Natural killer cell (primary cell): ENCODE results near the gene DNTT. TPM values are rescaled to one million over a fixed set of nuclear protein-coding genes. Genes with fewer than 3 reads are reported as not detected.

Experiments
- ATAC-seq, 3 donors: fragments of 150-1000 bp in 2 of 3; fragments of 200-7000 bp in 1 of 3; cut with Tn5 transposase; 1 replicate in 1 of 3; 2 replicates in 2 of 3; pipeline ENCODE4 v1.10.0; 2021; ENCODE audit warnings: mild to moderate bottlenecking in 2 of 3, moderate library complexity in 2 of 3
- DNase-seq, 2 donors: peaks; one replicate each; pipeline versions ENCODE4 v3.0.0 to v3.0.0-alpha.2; 2013 to 2021; ENCODE audit warnings: mixed read lengths in 1 of 2
- H3K27ac ChIP-seq: one replicate; pipeline ENCODE4 v1.5.1; 2013; ENCODE audit warnings: mild to moderate bottlenecking, low read length
- H3K27me3 ChIP-seq: one replicate; pipeline ENCODE4 v1.6.1; 2013; ENCODE audit warnings: low read length; ENCODE audit not compliant: control insufficient read depth, insufficient read depth
- H3K36me3 ChIP-seq: one replicate; pipeline ENCODE4 v1.6.1; 2013; ENCODE audit warnings: low read length; ENCODE audit not compliant: control insufficient read depth, insufficient read depth
- H3K4me1 ChIP-seq: one replicate; pipeline ENCODE4 v1.6.1; 2013; ENCODE audit warnings: low read length; ENCODE audit not compliant: control insufficient read depth, insufficient read depth
- H3K4me3 ChIP-seq: one replicate; pipeline ENCODE4 v1.5.1; 2013; ENCODE audit warnings: low read length
- H3K9me3 ChIP-seq: one replicate; pipeline ENCODE4 v1.6.1; 2013; ENCODE audit warnings: low read length; ENCODE audit not compliant: control insufficient read depth, insufficient read depth
- H3K27ac Mint-ChIP-seq, 2 donors: one replicate each; pipeline ENCODE4 v1.8.0; 2022; ENCODE audit warnings: mild to moderate bottlenecking in 2 of 2, mixed read lengths in 2 of 2, moderate library complexity in 1 of 2
- H3K27me3 Mint-ChIP-seq, 2 donors: one replicate each; pipeline ENCODE4 v1.8.0; 2022; ENCODE audit warnings: low read depth in 2 of 2, mixed read lengths in 2 of 2
- H3K36me3 Mint-ChIP-seq: one replicate; pipeline ENCODE4 v1.8.0; 2022; ENCODE audit warnings: mixed read lengths
- H3K4me1 Mint-ChIP-seq, 2 donors: one replicate each; pipeline ENCODE4 v1.8.0; 2022; ENCODE audit warnings: mixed read lengths in 2 of 2
- H3K4me3 Mint-ChIP-seq: one replicate; pipeline ENCODE4 v1.8.0; 2022; ENCODE audit warnings: mild to moderate bottlenecking, moderate library complexity, mixed read lengths
- H3K9me3 Mint-ChIP-seq, 2 donors: one replicate each; pipeline ENCODE4 v1.8.0; 2022; ENCODE audit warnings: mixed read lengths in 2 of 2
- WGBS: methylation state at CpG from one replicate; pipeline ENCODE4 v1.1.7; 2013; ENCODE audit warnings: missing lambda C conversion rate; ENCODE audit not compliant: insufficient coverage; 5-methylcytosine and 5-hydroxymethylcytosine counted together
- intact Hi-C: fragments of 100-400 bp; cut with micrococcal nuclease; formaldehyde crosslinking; loops from one replicate; pipeline ENCODE4 v1.14.2; 2022
- total RNA-seq, 4 donors: library from RNA; stranded (reverse); fragments of 120-200 nt in 1 of 4; gene quantifications; one replicate each; pipeline versions ENCODE4 v1.2.3 to v1.2.4, GENCODE V29; 2013 to 2022
- TF ChIP-seq, protein P1 (sequence below): fragments of 200-600 bp; IDR thresholded peaks from one replicate; pipeline ENCODE4 v1.8.0; 2022; ENCODE audit warnings: antibody characterized with exemption

Gene DNTT
- total RNA-seq, 3 donors from 2014 or later (not counting 1 experiment from before 2014, with no cell fraction given): not detected

DNA sequence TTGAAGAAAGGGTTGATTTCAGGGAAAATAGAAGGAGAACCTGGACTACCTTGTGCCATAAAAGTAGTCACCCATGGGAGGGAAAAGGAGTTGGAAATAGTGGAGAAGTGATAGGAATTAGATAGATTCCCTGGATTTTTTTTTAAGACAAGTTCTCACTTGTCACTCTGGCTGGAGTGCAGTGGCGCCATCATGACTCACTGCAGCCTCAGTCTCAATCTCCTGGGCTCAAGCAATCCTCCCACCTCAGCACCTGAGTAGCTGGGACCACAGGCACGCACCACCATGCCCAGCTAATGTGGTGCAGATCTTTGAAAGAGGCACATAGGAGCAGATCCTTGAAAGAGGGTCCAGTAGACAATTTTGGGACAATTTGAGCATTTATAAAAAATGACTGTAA is 23.4 kb upstream of the DNTT start:
- Mint-ChIP-seq H3K9me3 (no peaks in the 10 kb centered on the region), H3K27me3 (peaks cover 5 to 7% of the 10 kb centered on the region in 2 donors), H3K4me1 (no peaks in the 10 kb centered on the region), H3K27ac (no peak overlapping the region), H3K4me3 (no peak overlapping the region), H3K36me3 (no peaks in the 10 kb centered on the region)
- H3K27me3 ChIP-seq: no peaks in the 10 kb centered on the region
- H3K36me3 ChIP-seq: no peaks in the 10 kb centered on the region
- no peak overlapping the region for H3K4me3 ChIP-seq
- 100% methylated on average over 2 of the region's 2 CpGs for WGBS
- H3K4me1 ChIP-seq: no peaks in the 10 kb centered on the region
- TF ChIP-seq, protein P1, sequence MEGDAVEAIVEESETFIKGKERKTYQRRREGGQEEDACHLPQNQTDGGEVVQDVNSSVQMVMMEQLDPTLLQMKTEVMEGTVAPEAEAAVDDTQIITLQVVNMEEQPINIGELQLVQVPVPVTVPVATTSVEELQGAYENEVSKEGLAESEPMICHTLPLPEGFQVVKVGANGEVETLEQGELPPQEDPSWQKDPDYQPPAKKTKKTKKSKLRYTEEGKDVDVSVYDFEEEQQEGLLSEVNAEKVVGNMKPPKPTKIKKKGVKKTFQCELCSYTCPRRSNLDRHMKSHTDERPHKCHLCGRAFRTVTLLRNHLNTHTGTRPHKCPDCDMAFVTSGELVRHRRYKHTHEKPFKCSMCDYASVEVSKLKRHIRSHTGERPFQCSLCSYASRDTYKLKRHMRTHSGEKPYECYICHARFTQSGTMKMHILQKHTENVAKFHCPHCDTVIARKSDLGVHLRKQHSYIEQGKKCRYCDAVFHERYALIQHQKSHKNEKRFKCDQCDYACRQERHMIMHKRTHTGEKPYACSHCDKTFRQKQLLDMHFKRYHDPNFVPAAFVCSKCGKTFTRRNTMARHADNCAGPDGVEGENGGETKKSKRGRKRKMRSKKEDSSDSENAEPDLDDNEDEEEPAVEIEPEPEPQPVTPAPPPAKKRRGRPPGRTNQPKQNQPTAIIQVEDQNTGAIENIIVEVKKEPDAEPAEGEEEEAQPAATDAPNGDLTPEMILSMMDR: no peak
- DNase-seq: no peak
- no peaks in the 10 kb centered on the region for H3K9me3 ChIP-seq
- no peak overlapping the region for H3K27ac ChIP-seq
- no peak for ATAC-seq
- intact Hi-C loops: no loop called here

DNA sequence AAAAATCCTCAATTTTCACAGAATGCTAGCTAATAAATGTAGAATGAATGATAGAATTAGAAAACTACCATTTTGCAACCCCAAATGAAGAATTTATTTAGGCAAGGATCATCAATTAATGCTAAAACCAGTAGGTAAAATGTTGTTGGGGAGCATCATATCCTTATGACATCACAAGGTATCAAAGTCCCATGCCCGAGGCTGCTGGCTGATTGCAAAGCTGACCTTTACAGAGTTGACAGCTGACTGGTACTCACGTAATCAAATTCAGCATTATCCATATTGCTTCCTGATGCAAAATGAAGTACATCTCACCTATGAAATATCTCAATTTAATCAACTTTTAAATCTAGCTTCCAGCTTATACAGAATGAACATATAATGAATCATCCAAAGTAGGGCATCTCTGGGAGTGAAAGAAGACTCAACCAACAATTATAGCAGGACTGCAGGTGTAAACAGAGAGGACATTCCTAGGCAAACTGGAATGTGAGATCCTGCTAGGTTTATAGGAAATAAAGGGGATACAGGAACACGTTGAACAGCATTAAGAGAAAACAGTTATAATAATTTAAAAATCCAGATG is 22.7 kb upstream of the DNTT start:
- no peak for DNase-seq
- Mint-ChIP-seq H3K36me3 (no peaks in the 10 kb centered on the region), H3K27ac (no peak overlapping the region), H3K27me3 (peaks cover 5 to 11% of the 10 kb centered on the region in 2 donors), H3K4me3 (no peak overlapping the region), H3K4me1 (no peaks in the 10 kb centered on the region), H3K9me3 (no peaks in the 10 kb centered on the region)
- H3K27ac ChIP-seq: no peak overlapping the region
- H3K4me3 ChIP-seq: no peak overlapping the region
- no peaks in the 10 kb centered on the region for H3K4me1 ChIP-seq
- H3K27me3 ChIP-seq: no peaks in the 10 kb centered on the region
- no peak for ATAC-seq
- TF ChIP-seq, protein P1: no peak
- intact Hi-C loops: no loop called here
- no peaks in the 10 kb centered on the region for H3K36me3 ChIP-seq
- 94% methylated on average over 2 of the region's 3 CpGs for WGBS
- H3K9me3 ChIP-seq: no peaks in the 10 kb centered on the region

DNA sequence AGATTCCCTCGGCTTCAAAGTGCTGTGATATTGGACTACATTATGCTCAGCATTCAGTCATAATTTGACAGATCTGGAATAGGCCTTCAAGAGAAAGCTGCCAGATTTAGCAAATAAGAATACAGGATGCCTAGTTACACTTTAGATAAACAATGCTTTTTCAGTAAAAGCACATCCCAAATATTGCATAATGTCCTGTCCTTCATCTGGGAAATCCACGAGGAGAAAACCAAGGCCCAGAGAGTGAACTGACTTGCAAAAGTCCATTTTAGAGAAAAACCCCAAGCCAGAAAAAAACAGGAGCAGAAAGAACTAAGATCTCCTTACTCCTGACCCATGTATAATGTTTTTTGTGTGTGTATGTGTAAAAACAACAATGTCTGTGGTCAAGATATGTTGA is 20.9 kb upstream of the DNTT start:
- DNase-seq (no peak), ATAC-seq (no peak)
- H3K27ac Mint-ChIP-seq: no peak overlapping the region
- 85% methylated on average over 2 of the region's 2 CpGs for WGBS
- Histone ChIP-seq H3K9me3 (no peaks in the 10 kb centered on the region), H3K36me3 (no peaks in the 10 kb centered on the region), H3K4me3 (no peak overlapping the region), H3K27me3 (no peaks in the 10 kb centered on the region), H3K4me1 (no peaks in the 10 kb centered on the region), H3K27ac (no peak overlapping the region)
- H3K9me3 Mint-ChIP-seq: no peaks in the 10 kb centered on the region
- H3K36me3 Mint-ChIP-seq: no peaks in the 10 kb centered on the region
- H3K27me3 Mint-ChIP-seq: peaks cover 0 to 13% of the 10 kb centered on the region in 2 donors
- TF ChIP-seq, protein P1: no peak
- intact Hi-C loops: no loop called here
- H3K4me1 Mint-ChIP-seq: peaks cover 5 to 9% of the 10 kb centered on the region in 2 donors
- H3K4me3 Mint-ChIP-seq: no peak overlapping the region

DNA sequence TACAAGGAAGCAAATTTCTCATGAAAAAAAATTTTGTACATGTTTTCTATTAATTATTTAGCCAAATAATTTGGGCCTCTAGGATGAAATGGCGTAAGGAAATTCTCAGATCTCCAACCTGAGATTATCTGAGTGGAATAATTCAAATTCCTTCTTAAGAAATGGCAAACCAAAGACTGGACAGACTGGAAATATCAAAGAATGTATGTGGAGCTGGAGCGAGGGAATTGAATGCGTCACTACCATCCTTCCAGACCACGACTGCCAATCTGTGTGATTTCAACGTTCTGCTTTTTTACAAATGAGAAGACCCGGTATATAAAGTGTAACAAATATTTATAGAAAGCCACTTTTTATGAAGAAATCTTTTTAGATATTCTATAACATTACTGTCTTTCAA is 20.5 kb upstream of the DNTT start:
- 89% methylated on average over 3 of the region's 6 CpGs for WGBS
- ATAC-seq (no peak), DNase-seq (no peak)
- H3K4me1 Mint-ChIP-seq: peaks cover 5 to 11% of the 10 kb centered on the region in 2 donors
- Histone ChIP-seq H3K4me1 (no peaks in the 10 kb centered on the region), H3K9me3 (no peaks in the 10 kb centered on the region), H3K36me3 (no peaks in the 10 kb centered on the region), H3K27ac (no peak overlapping the region), H3K4me3 (no peak overlapping the region), H3K27me3 (no peaks in the 10 kb centered on the region)
- H3K27ac Mint-ChIP-seq: no peak overlapping the region
- intact Hi-C loops: no loop called here
- TF ChIP-seq, protein P1: no peak
- H3K27me3 Mint-ChIP-seq: peaks cover 0 to 13% of the 10 kb centered on the region in 2 donors
- H3K36me3 Mint-ChIP-seq: no peaks in the 10 kb centered on the region
- H3K4me3 Mint-ChIP-seq: no peak overlapping the region
- H3K9me3 Mint-ChIP-seq: no peaks in the 10 kb centered on the region
